ENCODE measurements around the gene EGFLAM.

Gene EGFLAM

DNA sequence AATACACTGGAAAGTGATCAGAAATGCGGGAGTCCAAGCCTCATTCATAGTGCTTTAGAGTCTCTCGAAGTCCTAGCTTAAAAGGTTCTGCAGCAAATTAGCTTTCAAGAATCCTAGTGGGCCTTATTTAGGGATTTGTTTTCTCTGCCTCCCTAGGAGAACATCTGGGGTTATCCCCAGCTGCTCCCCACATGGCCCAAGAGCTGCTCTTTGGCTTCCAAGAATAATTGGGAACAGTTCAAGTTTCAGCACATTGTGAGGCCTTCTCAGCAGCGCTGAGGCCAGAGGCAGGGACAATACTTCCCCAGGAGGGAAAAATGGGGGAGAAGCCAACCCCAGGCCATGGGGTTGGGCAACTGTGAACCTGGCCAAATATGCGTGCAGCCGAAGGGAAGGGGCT, 189.4 kb downstream of the EGFLAM start:
- no peak overlapping the region for H2AFZ ChIP-seq (ENCODE audit: low read depth)
- no peak overlapping the region for H3K9ac ChIP-seq
- H3K27ac ChIP-seq, result no peak overlapping the region
- peaks cover 31% of the 10 kb centered on the region for H3K27me3 ChIP-seq (ENCODE audit: insufficient read depth, low read depth)
- H4K20me1 ChIP-seq (ENCODE audit: insufficient read depth), result no peaks in the 10 kb centered on the region
- H3K4me2 ChIP-seq, result no peak overlapping the region
- TF ChIP-seq, protein P1, sequence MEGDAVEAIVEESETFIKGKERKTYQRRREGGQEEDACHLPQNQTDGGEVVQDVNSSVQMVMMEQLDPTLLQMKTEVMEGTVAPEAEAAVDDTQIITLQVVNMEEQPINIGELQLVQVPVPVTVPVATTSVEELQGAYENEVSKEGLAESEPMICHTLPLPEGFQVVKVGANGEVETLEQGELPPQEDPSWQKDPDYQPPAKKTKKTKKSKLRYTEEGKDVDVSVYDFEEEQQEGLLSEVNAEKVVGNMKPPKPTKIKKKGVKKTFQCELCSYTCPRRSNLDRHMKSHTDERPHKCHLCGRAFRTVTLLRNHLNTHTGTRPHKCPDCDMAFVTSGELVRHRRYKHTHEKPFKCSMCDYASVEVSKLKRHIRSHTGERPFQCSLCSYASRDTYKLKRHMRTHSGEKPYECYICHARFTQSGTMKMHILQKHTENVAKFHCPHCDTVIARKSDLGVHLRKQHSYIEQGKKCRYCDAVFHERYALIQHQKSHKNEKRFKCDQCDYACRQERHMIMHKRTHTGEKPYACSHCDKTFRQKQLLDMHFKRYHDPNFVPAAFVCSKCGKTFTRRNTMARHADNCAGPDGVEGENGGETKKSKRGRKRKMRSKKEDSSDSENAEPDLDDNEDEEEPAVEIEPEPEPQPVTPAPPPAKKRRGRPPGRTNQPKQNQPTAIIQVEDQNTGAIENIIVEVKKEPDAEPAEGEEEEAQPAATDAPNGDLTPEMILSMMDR (conservative IDR thresholded peaks at IDR 0.05; ENCODE audit: low read depth, low read length), result no peak
- H3K4me3 ChIP-seq (IDR thresholded peaks at IDR 0.05; ENCODE audit: insufficient read depth, low read depth, low read length), result no peak overlapping the region
- peaks cover 3% of the 10 kb centered on the region for H3K4me1 ChIP-seq (ENCODE audit: low read depth, poor library complexity, severe bottlenecking)
- no peaks in the 10 kb centered on the region for H3K79me2 ChIP-seq (ENCODE audit: insufficient read depth, low read depth)
- no peaks in the 10 kb centered on the region for H3K36me3 ChIP-seq (ENCODE audit: insufficient read depth)

DNA sequence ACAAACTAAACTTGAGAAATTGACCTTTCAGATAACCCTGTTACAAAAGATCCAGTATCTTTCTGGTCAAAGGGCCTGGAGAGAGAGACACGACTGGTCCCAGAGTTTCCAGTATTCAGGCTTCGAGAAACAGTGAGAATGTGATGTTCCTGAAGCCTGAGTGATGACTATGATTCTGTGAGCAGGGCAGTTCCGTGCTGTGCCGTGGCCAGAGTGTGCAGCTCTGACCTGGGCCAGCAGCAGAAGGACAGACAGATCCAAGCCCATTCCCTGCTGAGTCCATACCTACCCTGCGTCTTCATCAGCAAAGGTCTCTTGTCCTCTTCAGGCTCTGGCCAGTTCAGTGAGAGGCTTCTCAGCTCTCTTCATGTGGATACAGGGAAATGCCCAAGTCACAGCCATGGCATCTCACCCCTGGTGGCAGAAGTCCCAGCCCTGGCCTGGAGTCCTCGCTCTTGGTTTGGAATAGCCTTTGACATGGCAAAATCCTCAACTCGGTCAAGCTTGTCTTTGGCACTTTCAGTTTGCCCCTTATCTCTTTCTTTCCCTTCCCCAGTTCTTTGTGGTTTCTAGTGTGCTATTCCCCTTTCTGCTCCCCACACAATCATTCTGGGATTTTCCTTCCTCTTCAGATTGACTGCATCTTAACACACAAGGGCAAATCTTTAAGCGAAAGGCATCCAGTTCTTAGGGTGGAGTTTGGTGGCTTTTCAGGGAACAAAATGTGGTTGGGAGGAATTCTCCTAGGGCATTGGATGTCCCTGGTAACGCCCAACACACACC, 190.4 kb downstream of the EGFLAM start:
- H3K27me3 ChIP-seq (ENCODE audit: insufficient read depth, low read depth), result peaks cover 34% of the 10 kb centered on the region
- TF ChIP-seq, protein P1 (conservative IDR thresholded peaks at IDR 0.05; ENCODE audit: low read depth, low read length), result no peak

DNA sequence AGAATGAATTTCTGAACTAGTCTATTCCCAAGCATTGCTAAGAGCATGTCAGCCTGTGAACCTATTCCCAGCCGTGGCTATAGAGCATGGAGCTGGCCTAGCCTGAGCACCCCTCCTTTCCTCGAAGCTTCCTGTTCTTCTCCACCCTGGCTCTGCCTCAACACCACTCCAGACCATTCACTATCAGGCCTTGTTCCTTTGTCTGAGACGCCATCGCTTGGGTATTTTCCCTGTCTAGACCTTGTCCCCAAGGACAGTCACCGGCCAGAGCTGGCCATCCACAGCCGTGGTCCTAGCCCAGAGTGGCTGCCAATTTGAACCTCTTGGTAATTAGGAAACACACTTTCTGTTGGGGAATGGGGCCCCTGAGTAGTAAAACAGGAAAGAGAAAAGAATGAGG, 192.3 kb downstream of the EGFLAM start:
- TF ChIP-seq, protein P1 (conservative IDR thresholded peaks at IDR 0.05; ENCODE audit: low read depth, low read length), result no peak
- Histone ChIP-seq H3K4me1 (ENCODE audit: low read depth, poor library complexity, severe bottlenecking) (peaks cover 21% of the 10 kb centered on the region), H3K4me3 (IDR thresholded peaks at IDR 0.05; ENCODE audit: insufficient read depth, low read depth, low read length) (no peak overlapping the region), H3K27ac (no peak overlapping the region), H3K4me2 (no peak overlapping the region), H3K79me2 (ENCODE audit: insufficient read depth, low read depth) (no peaks in the 10 kb centered on the region), H2AFZ (ENCODE audit: low read depth) (no peak overlapping the region), H3K36me3 (ENCODE audit: insufficient read depth) (no peaks in the 10 kb centered on the region), H3K9ac (no peak overlapping the region), H4K20me1 (ENCODE audit: insufficient read depth) (no peaks in the 10 kb centered on the region), H3K27me3 (ENCODE audit: insufficient read depth, low read depth) (peaks cover 50% of the 10 kb centered on the region)

More for the DNA sequence above, 190.4 kb downstream of the EGFLAM start:
- H3K27ac ChIP-seq, result no peak overlapping the region
- H3K4me3 ChIP-seq (IDR thresholded peaks at IDR 0.05; ENCODE audit: insufficient read depth, low read depth, low read length), result no peak overlapping the region
- H3K79me2 ChIP-seq (ENCODE audit: insufficient read depth, low read depth), result no peaks in the 10 kb centered on the region
- H3K4me2 ChIP-seq, result no peak overlapping the region
- H3K4me1 ChIP-seq (ENCODE audit: low read depth, poor library complexity, severe bottlenecking), result peaks cover 13% of the 10 kb centered on the region
- H3K36me3 ChIP-seq (ENCODE audit: insufficient read depth), result no peaks in the 10 kb centered on the region
- H2AFZ ChIP-seq (ENCODE audit: low read depth), result no peak overlapping the region
- no peaks in the 10 kb centered on the region for H4K20me1 ChIP-seq (ENCODE audit: insufficient read depth)
- H3K9ac ChIP-seq, result no peak overlapping the region

DNA sequence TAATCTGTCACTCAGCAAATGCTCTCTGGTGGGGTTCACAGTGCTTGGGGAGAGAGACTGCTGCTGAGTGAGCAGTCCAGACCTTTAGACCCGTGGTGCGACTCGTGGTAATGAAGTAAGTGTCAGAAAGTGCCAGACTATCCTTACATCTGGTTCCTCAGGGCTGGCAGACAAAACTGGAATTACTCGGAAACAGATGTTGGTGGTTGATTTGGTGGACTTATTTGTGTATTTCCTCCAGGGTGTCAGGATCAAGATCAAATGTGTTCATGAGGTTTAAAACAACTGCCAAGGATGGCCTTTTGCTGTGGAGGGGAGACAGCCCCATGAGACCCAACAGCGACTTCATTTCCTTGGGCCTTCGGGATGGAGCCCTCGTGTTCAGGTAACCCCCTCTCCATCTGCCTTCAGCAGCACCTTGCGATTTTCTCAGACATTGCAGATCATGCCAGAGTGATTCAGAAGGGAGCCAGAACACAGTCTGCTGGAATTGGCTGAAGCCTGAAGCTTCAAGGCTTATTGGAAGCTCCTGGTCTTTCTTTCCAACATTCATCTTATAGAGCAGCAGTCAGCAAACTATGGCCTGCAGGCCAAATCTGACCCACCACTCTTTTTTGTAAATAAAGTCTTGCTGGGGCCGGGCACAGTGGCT, 192.8 kb downstream of the EGFLAM start:
- Histone ChIP-seq H3K27me3 (ENCODE audit: insufficient read depth, low read depth) (peaks cover 55% of the 10 kb centered on the region), H3K79me2 (ENCODE audit: insufficient read depth, low read depth) (no peaks in the 10 kb centered on the region), H3K4me3 (IDR thresholded peaks at IDR 0.05; ENCODE audit: insufficient read depth, low read depth, low read length) (no peak overlapping the region), H3K27ac (no peak overlapping the region), H3K36me3 (ENCODE audit: insufficient read depth) (no peaks in the 10 kb centered on the region), H3K4me1 (ENCODE audit: low read depth, poor library complexity, severe bottlenecking) (peaks cover 21% of the 10 kb centered on the region), H2AFZ (ENCODE audit: low read depth) (no peak overlapping the region), H3K4me2 (no peak overlapping the region), H4K20me1 (ENCODE audit: insufficient read depth) (no peaks in the 10 kb centered on the region), H3K9ac (no peak overlapping the region)
- TF ChIP-seq, protein P1 (conservative IDR thresholded peaks at IDR 0.05; ENCODE audit: low read depth, low read length), result no peak

Data from KMS-11 (cell line).